Measurements from ENCODE around the gene CEP95.

DNA sequence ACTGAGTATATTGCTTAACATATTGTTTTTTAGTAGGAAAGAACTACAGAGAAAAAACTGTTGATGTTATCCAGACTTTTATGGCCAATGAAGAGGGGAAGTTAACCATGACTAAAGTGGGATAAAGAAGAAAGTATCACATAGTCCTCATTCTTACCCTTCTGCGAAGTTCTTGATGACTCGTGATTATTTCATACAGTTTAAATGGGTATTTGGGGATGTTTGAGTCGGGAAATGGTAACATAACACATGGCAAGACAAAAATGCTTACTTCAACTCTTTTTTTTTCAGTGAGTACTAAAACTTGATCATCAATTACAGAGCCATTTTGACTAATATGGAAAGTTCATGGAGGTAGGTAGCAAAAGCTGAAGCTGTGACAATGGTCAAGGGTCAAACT is 14.8 kb upstream of the CEP95 start:
- TF ChIP-seq, protein P1, sequence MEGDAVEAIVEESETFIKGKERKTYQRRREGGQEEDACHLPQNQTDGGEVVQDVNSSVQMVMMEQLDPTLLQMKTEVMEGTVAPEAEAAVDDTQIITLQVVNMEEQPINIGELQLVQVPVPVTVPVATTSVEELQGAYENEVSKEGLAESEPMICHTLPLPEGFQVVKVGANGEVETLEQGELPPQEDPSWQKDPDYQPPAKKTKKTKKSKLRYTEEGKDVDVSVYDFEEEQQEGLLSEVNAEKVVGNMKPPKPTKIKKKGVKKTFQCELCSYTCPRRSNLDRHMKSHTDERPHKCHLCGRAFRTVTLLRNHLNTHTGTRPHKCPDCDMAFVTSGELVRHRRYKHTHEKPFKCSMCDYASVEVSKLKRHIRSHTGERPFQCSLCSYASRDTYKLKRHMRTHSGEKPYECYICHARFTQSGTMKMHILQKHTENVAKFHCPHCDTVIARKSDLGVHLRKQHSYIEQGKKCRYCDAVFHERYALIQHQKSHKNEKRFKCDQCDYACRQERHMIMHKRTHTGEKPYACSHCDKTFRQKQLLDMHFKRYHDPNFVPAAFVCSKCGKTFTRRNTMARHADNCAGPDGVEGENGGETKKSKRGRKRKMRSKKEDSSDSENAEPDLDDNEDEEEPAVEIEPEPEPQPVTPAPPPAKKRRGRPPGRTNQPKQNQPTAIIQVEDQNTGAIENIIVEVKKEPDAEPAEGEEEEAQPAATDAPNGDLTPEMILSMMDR (conservative IDR thresholded peaks at IDR 0.05 in 1 of 2, IDR thresholded peaks at IDR 0.05 in 1 of 2; ENCODE audit: extremely low read depth in 1 of 2, insufficient read depth in 1 of 2, low read depth in 1 of 2, low read length in 2 of 2), result no peak
- no peak for TF ChIP-seq EZH2 (IDR thresholded peaks at IDR 0.05; ENCODE audit: borderline replicate concordance, low read length)

Measured in mammary epithelial cell (primary cell).